Calu3 (cell line): ENCODE data around the gene CACNA2D4. TPM values are rescaled to one million over a fixed set of nuclear protein-coding genes. Genes with fewer than 3 reads are reported as not detected.

Experiments used
- BruUV-seq: library from RNA; stranded (reverse); fragments of 400-500 nt; replicated peaks from 2 replicates; lab custom pipeline; 2021; lab: Mats Ljungman, UMichigan
- CTCF ChIA-PET: fragments of 300-600 bp; sonication (Branson Sonifier 250); formaldehyde crosslinking; loops from one replicate; lab custom pipeline; 2022; ENCODE audit warnings: antibody characterized with exemption; lab: Charles Lee
- DNase-seq: peaks from one replicate; pipeline ENCODE4 v3.0.0; 2022
- H3K27ac Mint-ChIP-seq: one replicate; pipeline ENCODE4 v1.8.0; 2022; ENCODE audit warnings: mixed read lengths; ENCODE audit not compliant: unreplicated experiment
- H3K27me3 Mint-ChIP-seq: one replicate; pipeline ENCODE4 v1.8.0; 2022; ENCODE audit warnings: mixed read lengths; ENCODE audit not compliant: unreplicated experiment
- H3K36me3 Mint-ChIP-seq: one replicate; pipeline ENCODE4 v1.8.0; 2022; ENCODE audit warnings: mild to moderate bottlenecking, moderate library complexity, mixed read lengths; ENCODE audit not compliant: insufficient read depth, unreplicated experiment
- H3K4me1 Mint-ChIP-seq: one replicate; pipeline ENCODE4 v1.8.0; 2022; ENCODE audit warnings: mild to moderate bottlenecking, low read depth, mixed read lengths; ENCODE audit not compliant: unreplicated experiment
- H3K4me3 Mint-ChIP-seq: one replicate; pipeline ENCODE4 v1.8.0; 2022; ENCODE audit warnings: mild to moderate bottlenecking, low read depth, moderate library complexity, mixed read lengths; ENCODE audit not compliant: unreplicated experiment
- H3K9me3 Mint-ChIP-seq: one replicate; pipeline ENCODE4 v1.8.0; 2022; ENCODE audit warnings: low read depth, mixed read lengths; ENCODE audit not compliant: unreplicated experiment
- intact Hi-C: fragments of 100-400 bp; cut with micrococcal nuclease; formaldehyde crosslinking; loops from one replicate; pipeline ENCODE4 v1.10.0; 2022; ENCODE audit not compliant: unreplicated experiment
- total RNA-seq: library from RNA; stranded (reverse); gene quantifications from 2 replicates; pipeline ENCODE4 v1.2.3, GENCODE V29; 2022
- TF ChIP-seq, protein P1 (sequence below): fragments of 200-600 bp; IDR thresholded peaks from one replicate; pipeline ENCODE4 v1.8.0; 2022; ENCODE audit warnings: antibody characterized with exemption; ENCODE audit not compliant: unreplicated experiment

Gene CACNA2D4
- total RNA-seq, 1 experiment from 2014 or later = 0.80 TPM

DNA sequence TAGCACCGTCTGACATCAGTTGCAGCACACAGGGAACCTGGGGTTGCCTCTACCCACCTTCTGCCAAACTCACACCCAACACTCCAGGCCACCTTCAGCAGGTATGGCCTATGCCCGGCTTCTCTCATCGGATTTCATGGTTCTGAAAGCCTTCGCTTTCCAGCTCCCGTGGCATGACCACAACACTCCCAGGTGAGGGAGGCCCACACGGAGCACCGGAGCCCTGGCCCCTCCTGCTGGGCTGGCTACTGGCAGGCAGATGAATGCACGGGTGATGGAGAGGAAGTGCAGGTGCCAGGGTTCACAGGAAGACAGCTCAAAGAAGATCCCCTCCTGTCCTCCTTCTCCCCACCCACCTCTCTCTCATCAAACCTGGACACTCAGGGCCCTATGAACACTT lies 37.2 kb downstream of the CACNA2D4 start:
- no TSS peak for BruUV-seq
- no peaks in the 10 kb centered on the region for H3K36me3 Mint-ChIP-seq
- intact Hi-C loops = no loop called here
- DNase-seq = no peak
- CTCF ChIA-PET = no interaction called here
- TF ChIP-seq, protein P1, sequence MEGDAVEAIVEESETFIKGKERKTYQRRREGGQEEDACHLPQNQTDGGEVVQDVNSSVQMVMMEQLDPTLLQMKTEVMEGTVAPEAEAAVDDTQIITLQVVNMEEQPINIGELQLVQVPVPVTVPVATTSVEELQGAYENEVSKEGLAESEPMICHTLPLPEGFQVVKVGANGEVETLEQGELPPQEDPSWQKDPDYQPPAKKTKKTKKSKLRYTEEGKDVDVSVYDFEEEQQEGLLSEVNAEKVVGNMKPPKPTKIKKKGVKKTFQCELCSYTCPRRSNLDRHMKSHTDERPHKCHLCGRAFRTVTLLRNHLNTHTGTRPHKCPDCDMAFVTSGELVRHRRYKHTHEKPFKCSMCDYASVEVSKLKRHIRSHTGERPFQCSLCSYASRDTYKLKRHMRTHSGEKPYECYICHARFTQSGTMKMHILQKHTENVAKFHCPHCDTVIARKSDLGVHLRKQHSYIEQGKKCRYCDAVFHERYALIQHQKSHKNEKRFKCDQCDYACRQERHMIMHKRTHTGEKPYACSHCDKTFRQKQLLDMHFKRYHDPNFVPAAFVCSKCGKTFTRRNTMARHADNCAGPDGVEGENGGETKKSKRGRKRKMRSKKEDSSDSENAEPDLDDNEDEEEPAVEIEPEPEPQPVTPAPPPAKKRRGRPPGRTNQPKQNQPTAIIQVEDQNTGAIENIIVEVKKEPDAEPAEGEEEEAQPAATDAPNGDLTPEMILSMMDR = no peak
- no peaks in the 10 kb centered on the region for H3K9me3 Mint-ChIP-seq
- no peak overlapping the region for H3K27ac Mint-ChIP-seq
- no peak overlapping the region for H3K4me3 Mint-ChIP-seq
- no peaks in the 10 kb centered on the region for H3K4me1 Mint-ChIP-seq
- peaks cover 94% of the 10 kb centered on the region for H3K27me3 Mint-ChIP-seq

DNA sequence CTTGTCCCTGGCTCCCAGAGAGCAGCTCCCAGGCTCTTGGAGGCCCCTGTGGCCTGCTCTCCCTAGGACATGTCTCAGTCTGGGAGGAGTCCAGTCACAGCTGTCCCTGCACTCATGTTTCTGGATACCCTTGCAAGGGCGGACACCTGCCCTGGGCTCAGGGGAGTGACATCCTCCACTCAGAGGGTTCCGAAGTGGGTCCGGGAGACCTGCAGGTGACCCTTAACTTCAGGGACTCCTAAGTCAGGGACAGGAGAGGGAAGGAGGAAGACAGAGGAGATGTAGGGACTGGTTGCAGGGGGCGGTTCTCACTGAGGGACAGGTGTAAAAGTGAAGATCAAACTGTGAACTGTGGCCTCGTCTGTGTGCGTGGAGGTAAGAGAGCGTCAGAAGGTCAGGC lies 37.6 kb downstream of the CACNA2D4 start:
- no peaks in the 10 kb centered on the region for H3K9me3 Mint-ChIP-seq
- no peaks in the 10 kb centered on the region for H3K36me3 Mint-ChIP-seq
- H3K4me1 Mint-ChIP-seq = no peaks in the 10 kb centered on the region
- intact Hi-C loops = no loop called here
- TF ChIP-seq, protein P1 = no peak
- no peak for DNase-seq
- CTCF ChIA-PET = no interaction called here
- no peak overlapping the region for H3K27ac Mint-ChIP-seq
- peaks cover 94% of the 10 kb centered on the region for H3K27me3 Mint-ChIP-seq
- no peak overlapping the region for H3K4me3 Mint-ChIP-seq
- BruUV-seq = no TSS peak

DNA sequence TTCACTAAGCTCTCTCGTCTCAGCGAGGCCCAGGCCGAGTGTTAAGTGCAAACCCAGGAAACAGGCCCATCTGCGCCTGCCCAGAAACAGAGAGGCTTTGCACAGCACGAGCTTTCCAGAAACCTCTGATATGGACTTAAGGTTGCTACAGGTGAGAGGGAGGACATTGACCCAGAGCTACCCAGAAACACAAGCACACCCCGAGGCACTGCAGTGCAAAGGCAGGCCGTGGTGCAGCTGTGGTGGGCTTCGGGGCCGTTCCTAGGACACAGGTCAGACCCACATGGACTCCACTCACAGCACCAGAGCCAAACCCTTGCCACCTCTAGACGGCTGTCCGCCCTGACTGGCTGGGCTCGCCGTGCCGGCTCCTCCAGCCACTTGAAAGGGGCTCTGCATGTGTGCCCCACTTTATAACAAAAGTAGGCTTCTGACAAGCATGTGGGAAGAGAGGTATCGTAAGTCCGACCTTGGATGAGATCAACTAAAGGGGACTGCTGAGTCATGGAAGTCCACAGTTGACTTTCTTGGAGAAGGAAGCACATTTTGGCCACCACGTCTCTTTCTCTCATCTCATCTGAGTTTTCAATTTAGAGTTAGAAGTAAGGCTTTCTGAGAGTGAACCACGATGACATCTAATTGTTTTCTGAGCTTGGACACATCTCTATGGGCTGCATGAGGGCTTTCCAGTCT lies 38.2 kb downstream of the CACNA2D4 start:
- no peak for DNase-seq
- Mint-ChIP-seq H3K27me3 (peaks cover 94% of the 10 kb centered on the region), H3K4me1 (no peaks in the 10 kb centered on the region), H3K4me3 (no peak overlapping the region), H3K27ac (no peak overlapping the region), H3K36me3 (no peaks in the 10 kb centered on the region), H3K9me3 (no peaks in the 10 kb centered on the region)
- intact Hi-C loops = no loop called here
- TF ChIP-seq, protein P1 = no peak
- no TSS peak for BruUV-seq
- CTCF ChIA-PET = no interaction called here

DNA sequence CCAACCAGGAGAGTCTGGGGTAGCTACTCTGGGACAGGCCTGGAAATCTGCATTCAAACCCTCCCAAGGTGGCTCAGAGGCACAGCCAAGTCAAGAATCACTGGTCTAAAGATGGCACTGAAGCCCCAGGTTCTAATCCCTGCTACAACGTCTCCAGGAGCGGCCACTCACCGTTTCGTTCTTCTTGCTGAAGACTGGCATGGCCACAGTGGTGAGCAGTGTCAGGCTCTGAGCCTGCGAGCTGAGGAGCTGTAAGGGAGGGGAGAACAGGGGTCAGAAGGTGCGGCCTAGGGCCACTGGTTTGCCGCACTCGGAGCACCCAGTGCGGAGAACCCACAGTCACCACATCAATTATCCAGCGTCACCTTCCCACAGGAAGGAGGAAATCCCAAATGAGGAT lies 38.8 kb downstream of the CACNA2D4 start:
- Mint-ChIP-seq H3K27me3 (peaks cover 94% of the 10 kb centered on the region), H3K36me3 (no peaks in the 10 kb centered on the region), H3K9me3 (no peaks in the 10 kb centered on the region), H3K4me3 (no peak overlapping the region), H3K27ac (no peak overlapping the region), H3K4me1 (no peaks in the 10 kb centered on the region)
- DNase-seq = no peak
- TF ChIP-seq, protein P1 = no peak
- CTCF ChIA-PET = interaction anchor here (0.6 kb wide), 1 partner anchor 579 kb away, joined by 3 read pairs; no protein-coding TSS in a partner anchor
- intact Hi-C loops = no loop called here
- BruUV-seq = no TSS peak
